CD14-positive monocyte (primary cell): Measurements from ENCODE around the gene LTB4R2. TPM values are rescaled to one million over a fixed set of nuclear protein-coding genes. Genes with fewer than 3 reads are reported as not detected.

ENCODE experiments used
- DNase-seq, 3 donors: peaks; one replicate each; pipeline ENCODE4 v3.0.0-alpha.2; 2011 to 2022
- H2AFZ ChIP-seq: 2 replicates; pipeline ENCODE4 v1.6.0; 2012; ENCODE audit warnings: mild to moderate bottlenecking, low read depth, low read length, inconsistent platforms; ENCODE audit not compliant: insufficient read depth, poor library complexity, severe bottlenecking
- H3K27ac ChIP-seq, 2 donors: 1 replicate in 1 of 2; 2 replicates in 1 of 2; pipeline ENCODE4 v1.5.1; 2012 to 2013; ENCODE audit warnings: low read length in 2 of 2, control low read depth in 1 of 2, inconsistent platforms in 1 of 2, low read depth in 1 of 2, mild to moderate bottlenecking in 1 of 2
- H3K27me3 ChIP-seq, 2 donors: one replicate each; pipeline versions ENCODE4 v1.6.0 to v1.6.1; 2011 to 2013; ENCODE audit warnings: low read length in 2 of 2; ENCODE audit not compliant: control insufficient read depth in 2 of 2, insufficient read depth in 2 of 2
- H3K36me3 ChIP-seq, 2 donors: replicated peaks in 1 of 2; 1 replicate in 1 of 2; 2 replicates in 1 of 2; pipeline versions ENCODE4 v1.5.1 to v1.6.1; 2012 to 2013; ENCODE audit warnings: low read length in 2 of 2, control low read depth in 1 of 2, inconsistent platforms in 1 of 2, mild to moderate bottlenecking in 1 of 2; ENCODE audit not compliant: insufficient read depth in 2 of 2, control insufficient read depth in 1 of 2
- H3K4me1 ChIP-seq, 2 donors: 1 replicate in 1 of 2; 2 replicates in 1 of 2; pipeline versions ENCODE4 v1.5.1 to v1.6.1; 2012 to 2013; ENCODE audit warnings: low read length in 2 of 2, control low read depth in 1 of 2, inconsistent platforms in 1 of 2, mild to moderate bottlenecking in 1 of 2, moderate library complexity in 1 of 2; ENCODE audit not compliant: insufficient read depth in 2 of 2, control insufficient read depth in 1 of 2
- H3K4me2 ChIP-seq: replicated peaks from 2 replicates; pipeline ENCODE3; 2012; ENCODE audit warnings: low read length, moderate library complexity, mild to moderate bottlenecking; ENCODE audit not compliant: poor library complexity, severe bottlenecking; ENCODE audit errors: extremely low read depth
- H3K4me3 ChIP-seq, 3 experiments: fragments of 200-600 bp in 1 of 3; sonication (generic) in 1 of 3; replicated peaks in 1 of 3; 1 replicate in 2 of 3; 2 replicates in 1 of 3; pipeline ENCODE4 v1.5.1; 2011 to 2013; ENCODE audit warnings: low read length in 3 of 3, mild to moderate bottlenecking in 3 of 3, control low read depth in 2 of 3, low read depth in 2 of 3, inconsistent platforms in 1 of 3, moderate library complexity in 1 of 3
- H3K79me2 ChIP-seq: 2 replicates; pipeline ENCODE4 v1.6.0; 2012; ENCODE audit warnings: mild to moderate bottlenecking, control low read depth, inconsistent platforms, low read length, moderate library complexity; ENCODE audit not compliant: insufficient read depth
- H3K9ac ChIP-seq: 2 replicates; pipeline ENCODE4 v1.6.0; 2017; ENCODE audit warnings: low read length, mild to moderate bottlenecking; ENCODE audit not compliant: insufficient read depth, poor library complexity, severe bottlenecking
- H3K9me3 ChIP-seq, 2 donors: replicated peaks in 1 of 2; 1 replicate in 1 of 2; 2 replicates in 1 of 2; pipeline versions ENCODE4 v1.5.1 to v1.6.1; 2012 to 2013; ENCODE audit warnings: low read length in 2 of 2, control low read depth in 1 of 2; ENCODE audit not compliant: control insufficient read depth in 1 of 2, insufficient read depth in 1 of 2
- H4K20me1 ChIP-seq: 2 replicates; pipeline ENCODE4 v1.6.0; 2012; ENCODE audit warnings: mild to moderate bottlenecking, low read length, control low read depth, moderate library complexity; ENCODE audit not compliant: insufficient read depth
- H3K27ac Mint-ChIP-seq, 7 donors: one replicate each; pipeline ENCODE4 v1.8.0; 2020; ENCODE audit warnings: mild to moderate bottlenecking in 7 of 7, mixed read lengths in 7 of 7, moderate library complexity in 6 of 7, inconsistent platforms in 2 of 7
- H3K27me3 Mint-ChIP-seq, 3 donors: one replicate each; pipeline ENCODE4 v1.8.0; 2021 to 2022; ENCODE audit warnings: low read depth in 3 of 3, mild to moderate bottlenecking in 3 of 3, mixed read lengths in 3 of 3, moderate library complexity in 3 of 3, inconsistent platforms in 1 of 3
- H3K36me3 Mint-ChIP-seq, 2 donors: one replicate each; pipeline ENCODE4 v1.8.0; 2020; ENCODE audit warnings: mixed read lengths in 2 of 2, inconsistent platforms in 1 of 2, mild to moderate bottlenecking in 1 of 2
- H3K4me1 Mint-ChIP-seq: one replicate; pipeline ENCODE4 v1.8.0; 2020; ENCODE audit warnings: mild to moderate bottlenecking, mixed read lengths
- H3K4me3 Mint-ChIP-seq, 2 donors: one replicate each; pipeline ENCODE4 v1.8.0; 2020; ENCODE audit warnings: mild to moderate bottlenecking in 2 of 2, mixed read lengths in 2 of 2, moderate library complexity in 1 of 2
- H3K9me3 Mint-ChIP-seq, 7 donors: one replicate each; pipeline ENCODE4 v1.8.0; 2020 to 2022; ENCODE audit warnings: mixed read lengths in 7 of 7, mild to moderate bottlenecking in 6 of 7, moderate library complexity in 6 of 7, inconsistent platforms in 2 of 7
- WGBS: methylation state at CpG from one replicate; pipeline ENCODE4 v1.1.5; 2013; ENCODE audit warnings: missing lambda C conversion rate; ENCODE audit not compliant: insufficient coverage; 5-methylcytosine and 5-hydroxymethylcytosine counted together
- intact Hi-C, 2 donors: fragments of 100-400 bp; cut with micrococcal nuclease; formaldehyde crosslinking; loops; one replicate each; pipeline versions ENCODE4 v1.15.0 to v1.15.1; 2023
- polyA plus RNA-seq, 3 donors: library from polyadenylated mRNA; depleted of rRNA in 1 of 3; unstranded in 2 of 3; stranded (reverse) in 1 of 3; fragments of 300-500 nt in 2 of 3; fragments of >200 nt in 1 of 3; fragmentation: Illumina TruSeq in 2 of 3; gene quantifications; 1 replicate in 2 of 3; 2 replicates in 1 of 3; pipeline ENCODE4 v1.2.3, GENCODE V29; 2012 to 2021
- TF ChIP-seq, protein P1 (sequence below): fragments of 200-600 bp; IDR thresholded peaks from one replicate; pipeline ENCODE4 v1.8.0; 2022; ENCODE audit warnings: antibody characterized with exemption, mild to moderate bottlenecking

LTB4R2 gene
- polyA plus RNA-seq, 3 donors: 2.7 to 25.1 (median 2.9) TPM

DNA sequence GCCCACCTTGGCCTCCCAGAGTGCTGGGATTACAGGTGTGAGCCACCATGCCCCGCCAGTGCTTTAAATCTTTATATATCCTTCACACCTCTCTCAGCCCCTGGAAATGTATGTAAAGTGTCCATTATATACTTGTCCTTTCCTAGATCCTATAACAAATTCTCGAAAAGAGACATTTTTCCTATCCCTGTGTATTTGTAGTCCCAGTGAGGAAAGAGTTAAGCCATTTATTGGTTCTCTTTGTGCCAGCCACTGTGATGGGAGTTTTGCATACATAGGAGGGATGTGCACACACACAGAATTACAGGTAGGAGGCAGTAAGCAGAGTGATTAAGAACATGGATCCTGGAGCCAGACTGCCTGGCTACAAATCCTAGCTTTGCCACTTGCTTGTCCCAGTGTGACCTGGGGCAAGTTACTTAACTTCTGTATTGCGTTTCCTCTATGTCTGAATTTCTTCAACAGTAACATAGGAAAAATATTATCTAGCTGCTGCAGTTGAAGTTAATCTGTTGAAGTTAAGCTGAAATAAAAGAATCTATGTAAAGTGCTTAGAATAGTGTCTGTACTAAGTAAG is 36.4 kb upstream of the LTB4R2 start:
- peaks cover 76 to 80% of the 10 kb centered on the region in 2 donors for H3K4me1 ChIP-seq
- H3K79me2 ChIP-seq: peaks cover 60% of the 10 kb centered on the region
- Mint-ChIP-seq H3K9me3 (peaks cover 0 to 4% (median 0%) of the 10 kb centered on the region in 7 donors), H3K4me3 (peak overlapping the region in 1 of 2 donors; percentile 62), H3K27me3 (no peaks in the 10 kb centered on the region), H3K4me1 (peaks cover 72% of the 10 kb centered on the region), H3K27ac (peak overlapping the region; percentile 90 to 97 (median 95)), H3K36me3 (peaks cover 17 to 19% of the 10 kb centered on the region in 2 donors)
- TF ChIP-seq, protein P1, sequence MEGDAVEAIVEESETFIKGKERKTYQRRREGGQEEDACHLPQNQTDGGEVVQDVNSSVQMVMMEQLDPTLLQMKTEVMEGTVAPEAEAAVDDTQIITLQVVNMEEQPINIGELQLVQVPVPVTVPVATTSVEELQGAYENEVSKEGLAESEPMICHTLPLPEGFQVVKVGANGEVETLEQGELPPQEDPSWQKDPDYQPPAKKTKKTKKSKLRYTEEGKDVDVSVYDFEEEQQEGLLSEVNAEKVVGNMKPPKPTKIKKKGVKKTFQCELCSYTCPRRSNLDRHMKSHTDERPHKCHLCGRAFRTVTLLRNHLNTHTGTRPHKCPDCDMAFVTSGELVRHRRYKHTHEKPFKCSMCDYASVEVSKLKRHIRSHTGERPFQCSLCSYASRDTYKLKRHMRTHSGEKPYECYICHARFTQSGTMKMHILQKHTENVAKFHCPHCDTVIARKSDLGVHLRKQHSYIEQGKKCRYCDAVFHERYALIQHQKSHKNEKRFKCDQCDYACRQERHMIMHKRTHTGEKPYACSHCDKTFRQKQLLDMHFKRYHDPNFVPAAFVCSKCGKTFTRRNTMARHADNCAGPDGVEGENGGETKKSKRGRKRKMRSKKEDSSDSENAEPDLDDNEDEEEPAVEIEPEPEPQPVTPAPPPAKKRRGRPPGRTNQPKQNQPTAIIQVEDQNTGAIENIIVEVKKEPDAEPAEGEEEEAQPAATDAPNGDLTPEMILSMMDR: no peak
- no peaks in the 10 kb centered on the region for H3K9me3 ChIP-seq
- H3K36me3 ChIP-seq: peaks cover 15 to 17% of the 10 kb centered on the region in 2 donors
- H4K20me1 ChIP-seq: no peaks in the 10 kb centered on the region
- peak; percentile 18 to 59 (median 56) for DNase-seq
- H3K4me3 ChIP-seq: peak overlapping the region in 1 of 3 experiments; percentile 53
- no peak overlapping the region for H2AFZ ChIP-seq
- H3K9ac ChIP-seq: no peak overlapping the region
- peak overlapping the region; percentile 56 for H3K4me2 ChIP-seq
- intact Hi-C loops: no loop called here
- no peaks in the 10 kb centered on the region for H3K27me3 ChIP-seq
- WGBS: no CpG with 5 or more reads among the region's 3 CpGs
- peak overlapping the region; percentile 79 to 98 for H3K27ac ChIP-seq

DNA sequence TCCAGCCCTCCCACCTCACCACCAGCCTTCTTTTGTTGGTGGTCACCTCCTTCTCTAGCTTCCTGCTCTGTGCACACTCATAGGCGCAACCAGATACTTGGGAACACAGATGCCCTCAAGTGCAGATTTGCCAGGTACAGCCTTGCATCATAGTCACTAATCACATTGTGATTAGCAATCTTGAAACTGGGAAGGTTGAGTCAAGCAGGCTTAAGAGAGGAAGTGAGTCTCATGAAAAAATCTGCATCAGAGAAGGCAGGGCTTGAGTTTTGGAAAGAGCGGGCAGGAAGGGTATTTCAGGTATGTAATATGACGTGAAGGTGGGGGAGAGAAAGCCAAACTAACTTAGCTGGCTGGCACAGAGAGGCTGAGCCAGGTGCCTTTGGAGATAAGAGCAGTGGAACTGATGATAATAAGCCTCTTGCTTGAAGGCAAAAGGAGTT is 35.8 kb upstream of the LTB4R2 start:
- peaks cover 11 to 15% of the 10 kb centered on the region in 2 donors for H3K36me3 Mint-ChIP-seq
- no peaks in the 10 kb centered on the region for H3K9me3 ChIP-seq
- peaks cover 66% of the 10 kb centered on the region for H3K79me2 ChIP-seq
- H3K27ac ChIP-seq: peak overlapping the region; percentile 79 to 98
- H3K9me3 Mint-ChIP-seq: peaks cover 0 to 4% (median 0%) of the 10 kb centered on the region in 7 donors
- H3K4me3 Mint-ChIP-seq: peak overlapping the region in 1 of 2 donors; percentile 62
- TF ChIP-seq, protein P1: no peak
- peaks cover 9 to 11% of the 10 kb centered on the region in 2 donors for H3K36me3 ChIP-seq
- intact Hi-C loops: no loop called here
- peaks cover 78% of the 10 kb centered on the region for H3K4me1 Mint-ChIP-seq
- H4K20me1 ChIP-seq: no peaks in the 10 kb centered on the region
- no peak overlapping the region for H3K9ac ChIP-seq
- peak overlapping the region; percentile 56 for H3K4me2 ChIP-seq
- H3K27ac Mint-ChIP-seq: peak overlapping the region; percentile 90 to 97 (median 95)
- H3K4me1 ChIP-seq: peaks cover 82 to 86% of the 10 kb centered on the region in 2 donors
- 0% methylated on average over 2 of the region's 3 CpGs for WGBS
- no peaks in the 10 kb centered on the region for H3K27me3 ChIP-seq
- H2AFZ ChIP-seq: no peak overlapping the region
- H3K27me3 Mint-ChIP-seq: peaks cover 0 to 3% (median 0%) of the 10 kb centered on the region in 3 donors
- DNase-seq: peak; percentile 76 to 93 (median 88)
- peak overlapping the region in 1 of 3 experiments; percentile 53 for H3K4me3 ChIP-seq
